AG09309 (cell line): ENCODE measurements around the gene ZCCHC2.

Experiments
- DNase-seq: peaks from one replicate; pipeline ENCODE4 v3.0.0-alpha.2; 2010; ENCODE audit warnings: low read depth
- H3K4me3 ChIP-seq: 2 replicates; pipeline ENCODE4 v1.5.1; 2011; ENCODE audit warnings: mild to moderate bottlenecking, low read depth, low read length, moderate library complexity; ENCODE audit not compliant: control insufficient read depth
- CTCF ChIP-seq: IDR thresholded peaks from 2 replicates; pipeline ENCODE4 v1.5.1; 2011; ENCODE audit warnings: mild to moderate bottlenecking, low read depth, low read length, inconsistent platforms; ENCODE audit not compliant: insufficient read depth, control insufficient read depth; ENCODE audit errors: missing control alignments

The ZCCHC2 gene

GRCh38 chr18:62545098-62545497 is 22.3 kb downstream of the ZCCHC2 start:
- no peak for TF ChIP-seq CTCF
- H3K4me3 ChIP-seq = no peak overlapping the region
- DNase-seq = no peak

- DNase-seq = no peak
- TF ChIP-seq CTCF = no peak
- H3K4me3 ChIP-seq = no peak overlapping the region
Measured at GRCh38 chr18:62549755-62550154, 26.9 kb downstream of the ZCCHC2 start.

DNA sequence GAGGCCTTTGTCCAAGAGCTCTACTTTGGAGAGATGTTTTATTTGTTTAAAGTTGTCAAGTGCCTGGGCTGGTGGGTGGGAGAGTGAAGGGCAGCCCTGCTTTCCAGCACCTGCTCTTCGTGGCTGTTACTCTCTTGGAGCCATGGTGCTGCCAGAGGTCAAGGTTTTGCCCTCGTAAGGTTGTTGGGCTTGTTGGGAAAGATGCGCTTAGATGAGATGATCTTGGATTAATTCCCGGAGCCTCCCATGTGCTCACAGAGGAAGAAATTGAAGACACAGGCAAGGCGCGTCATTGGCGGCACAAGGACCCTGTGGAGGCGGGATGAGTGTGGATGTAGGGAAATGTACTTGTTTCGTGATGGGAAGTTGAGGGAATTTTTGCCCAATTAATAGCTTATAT is 27.9 kb downstream of the ZCCHC2 start:
- TF ChIP-seq CTCF = no peak
- no peak for DNase-seq
- H3K4me3 ChIP-seq = no peak overlapping the region

- no peak for DNase-seq
- H3K4me3 ChIP-seq = no peak overlapping the region
- no peak for TF ChIP-seq CTCF
Measured at GRCh38 chr18:62551972-62552513, 29.2 kb downstream of the ZCCHC2 start.

- H3K4me3 ChIP-seq = no peak overlapping the region
- TF ChIP-seq CTCF = no peak
- no peak for DNase-seq
Measured at GRCh38 chr18:62554061-62554815, 31.4 kb downstream of the ZCCHC2 start.

GRCh38 chr18:62555135-62555534 is 32.3 kb downstream of the ZCCHC2 start:
- no peak overlapping the region for H3K4me3 ChIP-seq
- no peak for DNase-seq
- TF ChIP-seq CTCF = no peak
